Transverse colon (tissue), 4 donors: Measurements from ENCODE around the gene SUSD2. TPM values are rescaled to one million over a fixed set of nuclear protein-coding genes. Genes with fewer than 3 reads are reported as not detected.
"Not testable (repeated sequence)": the region's sequence is repeated elsewhere in the genome, so short reads cannot be mapped to it uniquely, and the experiment has no call there.

Experiments used
- DNase-seq: peaks from one replicate; pipeline ENCODE4 v3.0.0-alpha.2; 2019
- H3K27ac ChIP-seq, 4 donors: fragments of 200-600 bp; sonication (generic); 2 replicates each; pipeline ENCODE4 v1.5.1; 2016 to 2018; ENCODE audit warnings: inconsistent platforms in 4 of 4
- H3K27me3 ChIP-seq: fragments of 200-600 bp; sonication (generic); 2 replicates; pipeline ENCODE4 v1.5.1; 2017; ENCODE audit warnings: inconsistent platforms
- H3K36me3 ChIP-seq, 4 donors: fragments of 200-600 bp; sonication (generic); 2 replicates each; pipeline ENCODE4 v1.5.1; 2017 to 2019; ENCODE audit warnings: inconsistent platforms in 4 of 4
- H3K4me1 ChIP-seq, 4 donors: fragments of 200-600 bp; sonication (generic); 2 replicates each; pipeline ENCODE4 v1.5.1; 2017 to 2020; ENCODE audit warnings: inconsistent platforms in 4 of 4
- H3K4me3 ChIP-seq, 4 donors: fragments of 200-600 bp; sonication (generic); 1 replicate in 1 of 4; 2 replicates in 3 of 4; pipeline versions ENCODE4 v1.5.1 to v1.6.1; 2017 to 2019; ENCODE audit warnings: inconsistent platforms in 4 of 4
- H3K9me3 ChIP-seq, 2 donors: fragments of 200-600 bp; sonication (generic); 2 replicates each; pipeline ENCODE4 v1.5.1; 2017 to 2019; ENCODE audit warnings: inconsistent platforms in 2 of 2
- EP300 ChIP-seq: sonication (generic); formaldehyde crosslinking; IDR thresholded peaks from one replicate; pipeline ENCODE4 v1.6.1; 2017; ENCODE audit warnings: antibody characterized with exemption, low read depth
- POLR2A ChIP-seq: fragments of 450-650 bp; IDR thresholded peaks from one replicate; pipeline ENCODE4 v1.6.1; 2016; ENCODE audit warnings: antibody characterized with exemption, mild to moderate bottlenecking, moderate library complexity
- POLR2AphosphoS5 ChIP-seq, 3 donors: sonication (generic); formaldehyde crosslinking; IDR thresholded peaks; one replicate each; pipeline ENCODE4 v1.6.1; 2016; ENCODE audit warnings: antibody characterized with exemption in 3 of 3
- WGBS, 2 donors: methylation state at CpG; one replicate each; pipeline ENCODE4 v1.1.5; 2018; ENCODE audit warnings: low coverage in 1 of 2; 5-methylcytosine and 5-hydroxymethylcytosine counted together
- in situ Hi-C, 4 donors: fragments of 200-750 bp; cut with MboI; loops; one replicate each; pipeline versions ENCODE4 v1.15.0 to v1.15.1; 2017; ENCODE audit warnings: low sequenced_read_pairs in 3 of 4, low pct_ligation_motif_present in 1 of 4, low pct_unique_long_range_greater_than_20kb in 1 of 4
- intact Hi-C: fragments of 100-400 bp; cut with DNase I; formaldehyde crosslinking; loops from one replicate; pipeline ENCODE4 v1.15.1; 2023; ENCODE audit warnings: low total_unique reads
- total RNA-seq, 4 donors: library from RNA; depleted of rRNA; stranded (reverse); fragments of >200 nt; gene quantifications; one replicate each; pipeline ENCODE4 v1.1.0, GENCODE V29; 2016
- TF ChIP-seq, protein P1 (sequence below), 5 experiments: fragments of 200-600 bp in 3 of 5; fragments of 450-650 bp in 2 of 5; sonication (generic) in 3 of 5; IDR thresholded peaks; 1 replicate in 2 of 5; 2 replicates in 3 of 5; pipeline ENCODE4 v1.5.1; 2016 to 2017; ENCODE audit warnings: antibody characterized with exemption in 5 of 5, inconsistent platforms in 3 of 5, mild to moderate bottlenecking in 2 of 5, moderate library complexity in 1 of 5

Gene SUSD2
- total RNA-seq, 4 donors from 2014 or later, result 0.37 to 67.7 (median 3.8) TPM

DNA sequence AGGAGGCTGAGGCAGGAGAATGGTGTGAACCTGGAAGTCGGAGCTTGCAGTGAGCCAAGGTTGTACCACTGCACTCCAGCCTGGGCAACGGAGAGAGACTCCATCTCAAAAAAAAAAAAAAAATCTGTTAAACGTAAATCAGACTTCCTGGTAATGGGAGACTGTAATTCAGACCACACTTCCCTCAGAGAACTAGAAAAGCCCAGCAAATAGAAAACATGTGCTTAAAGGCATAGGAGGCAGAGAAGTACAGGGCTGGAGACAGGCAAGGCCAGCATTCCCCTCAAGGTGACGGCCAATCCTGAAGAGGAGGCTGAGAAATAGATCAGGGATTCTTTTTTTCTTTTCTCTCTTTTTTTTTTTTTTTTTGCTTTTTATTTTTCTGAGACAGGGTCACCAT is 55.4 kb downstream of the SUSD2 start:
- Histone ChIP-seq H3K27me3 (no peaks in the 10 kb centered on the region), H3K36me3 (no peaks in the 10 kb centered on the region), H3K4me3 (no peak overlapping the region), H3K4me1 (no peaks in the 10 kb centered on the region), H3K27ac (no peak overlapping the region), H3K9me3 (no peaks in the 10 kb centered on the region)
- 79% methylated on average over 4 of the region's 4 CpGs; no CpG with 5 or more reads in 1 of the 2 donors for WGBS, 2 donors
- no peak for DNase-seq
- no peak for TF ChIP-seq EP300
- no peak for TF ChIP-seq POLR2AphosphoS5 (IDR thresholded peaks at IDR 0.05)
- TF ChIP-seq, protein P1, sequence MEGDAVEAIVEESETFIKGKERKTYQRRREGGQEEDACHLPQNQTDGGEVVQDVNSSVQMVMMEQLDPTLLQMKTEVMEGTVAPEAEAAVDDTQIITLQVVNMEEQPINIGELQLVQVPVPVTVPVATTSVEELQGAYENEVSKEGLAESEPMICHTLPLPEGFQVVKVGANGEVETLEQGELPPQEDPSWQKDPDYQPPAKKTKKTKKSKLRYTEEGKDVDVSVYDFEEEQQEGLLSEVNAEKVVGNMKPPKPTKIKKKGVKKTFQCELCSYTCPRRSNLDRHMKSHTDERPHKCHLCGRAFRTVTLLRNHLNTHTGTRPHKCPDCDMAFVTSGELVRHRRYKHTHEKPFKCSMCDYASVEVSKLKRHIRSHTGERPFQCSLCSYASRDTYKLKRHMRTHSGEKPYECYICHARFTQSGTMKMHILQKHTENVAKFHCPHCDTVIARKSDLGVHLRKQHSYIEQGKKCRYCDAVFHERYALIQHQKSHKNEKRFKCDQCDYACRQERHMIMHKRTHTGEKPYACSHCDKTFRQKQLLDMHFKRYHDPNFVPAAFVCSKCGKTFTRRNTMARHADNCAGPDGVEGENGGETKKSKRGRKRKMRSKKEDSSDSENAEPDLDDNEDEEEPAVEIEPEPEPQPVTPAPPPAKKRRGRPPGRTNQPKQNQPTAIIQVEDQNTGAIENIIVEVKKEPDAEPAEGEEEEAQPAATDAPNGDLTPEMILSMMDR (IDR thresholded peaks at IDR 0.05), result no peak
- no peak for TF ChIP-seq POLR2A
- in situ Hi-C loops (no loop called here), intact Hi-C loops (no loop called here)

DNA sequence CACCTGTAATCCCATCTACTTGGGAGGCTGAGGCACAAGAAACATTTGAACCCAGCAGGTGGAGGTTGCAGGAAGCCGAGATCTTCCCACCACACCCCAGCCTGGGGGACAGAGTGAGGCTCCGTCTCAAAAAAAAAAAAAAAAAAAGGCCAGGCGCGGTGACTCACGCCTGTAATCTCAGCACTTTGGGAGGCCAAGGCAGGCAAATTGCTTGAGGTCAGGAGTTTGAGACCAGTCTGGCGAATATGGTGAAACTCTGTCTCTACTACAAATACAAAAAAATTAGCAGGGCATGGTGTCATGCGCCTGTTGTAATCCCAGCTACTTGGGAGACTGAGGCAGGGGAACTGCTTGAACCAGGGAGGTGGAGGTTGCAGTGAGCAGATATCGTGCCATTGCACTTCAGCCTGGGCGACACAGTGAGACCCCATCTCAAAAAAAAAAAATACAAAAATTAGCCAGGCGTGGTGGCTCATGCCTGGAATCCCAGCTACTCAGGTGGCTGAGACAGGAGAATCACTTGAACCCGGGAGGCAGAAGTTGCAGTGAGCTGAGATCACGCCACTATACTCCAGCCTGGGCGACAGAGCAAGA is 56.9 kb downstream of the SUSD2 start:
- peaks cover 0 to 13% (median under 1%) of the 10 kb centered on the region in 4 donors for H3K4me1 ChIP-seq
- DNase-seq, H3K4me3 ChIP-seq, in situ Hi-C loops, intact Hi-C loops, H3K9me3 ChIP-seq, H3K27ac ChIP-seq, H3K36me3 ChIP-seq, H3K27me3 ChIP-seq: not testable (repeated sequence)
- 91 to 93% methylated on average over 5 to 13 of the region's 13 CpGs for WGBS, 2 donors

Other genes with a start within 250 kb of the SUSD2 start
- 1 to 10 TPM in 1 of 4 donors, not detected in 3; 2.4 TPM for gene GSTT2B, start 220.3 kb upstream of the SUSD2 start, total RNA-seq
- 1 to 10 TPM in 2 of 4 donors, not detected in 2; 1.5 to 1.8 TPM for gene DDTL, start 214.6 kb upstream of the SUSD2 start, total RNA-seq
- gene DDT, start 207.0 kb upstream of the SUSD2 start, total RNA-seq, result 100 to 1,000 TPM; 157 to 267 (median 197) TPM
- gene GSTT2, start 201.4 kb upstream of the SUSD2 start, total RNA-seq, result 1 to 10 TPM in 1 of 4 donors, under 1 TPM in 1, not detected in 2; 0.41 to 7.0 TPM
- gene GSTT4, start 176.0 kb upstream of the SUSD2 start, total RNA-seq, result not detected
- gene CABIN1, start 170.2 kb upstream of the SUSD2 start, total RNA-seq, result 100 to 1,000 TPM in 1 of 4 donors, 10 to 100 TPM in 3; 68.6 to 178 (median 79.6) TPM
- 10 to 100 TPM in 2 of 4 donors, 1 to 10 TPM in 2; 4.1 to 15.4 (median 9.1) TPM for gene GGT5, start 63.6 kb downstream of the SUSD2 start, total RNA-seq
- gene SPECC1L, start 89.3 kb downstream of the SUSD2 start, total RNA-seq, result 100 to 1,000 TPM in 1 of 4 donors, 10 to 100 TPM in 3; 50.4 to 125 (median 68.0) TPM
- gene ADORA2A, start 246.1 kb downstream of the SUSD2 start, total RNA-seq, result 1 to 10 TPM in 3 of 4 donors, not detected in 1; 3.0 to 6.2 (median 3.0) TPM